ENCODE measurements around the gene ZBED3. TPM values are rescaled to one million over a fixed set of nuclear protein-coding genes. Genes with fewer than 3 reads are reported as not detected.

ZBED3 gene
- total RNA-seq, 1 donor from 2014 or later, result 13.4 TPM

DNA sequence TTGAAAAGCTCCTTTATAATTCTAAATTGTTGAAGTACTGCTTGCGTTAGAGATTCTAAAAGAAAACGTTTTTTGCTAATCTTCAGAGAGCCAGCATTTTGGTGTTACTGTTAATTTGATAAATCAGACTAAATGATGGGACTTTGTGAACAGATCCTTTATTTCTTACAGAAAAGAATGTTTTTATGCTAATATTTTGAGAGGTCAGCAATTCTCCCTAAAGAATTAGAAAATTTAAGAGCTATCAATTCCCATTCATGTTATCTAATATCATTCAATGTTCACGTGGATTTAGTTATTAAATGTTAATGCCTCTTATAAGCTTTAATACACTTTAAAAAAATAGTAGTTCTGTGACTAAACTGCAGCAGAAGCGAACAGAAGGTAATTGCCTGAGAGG, 54.5 kb downstream of the ZBED3 start:
- Histone ChIP-seq H3K4me3 (no peak overlapping the region), H3K9me3 (no peaks in the 10 kb centered on the region), H3K4me1 (peaks cover 12% of the 10 kb centered on the region), H3K27ac (no peak overlapping the region), H3K27me3 (ENCODE audit: low read depth) (no peaks in the 10 kb centered on the region), H3K36me3 (peaks cover 31% of the 10 kb centered on the region)
- ATAC-seq (no peak), DNase-seq (no peak)
- intact Hi-C loops (cut with DNase I), result no loop called here
- TF ChIP-seq, protein P1, sequence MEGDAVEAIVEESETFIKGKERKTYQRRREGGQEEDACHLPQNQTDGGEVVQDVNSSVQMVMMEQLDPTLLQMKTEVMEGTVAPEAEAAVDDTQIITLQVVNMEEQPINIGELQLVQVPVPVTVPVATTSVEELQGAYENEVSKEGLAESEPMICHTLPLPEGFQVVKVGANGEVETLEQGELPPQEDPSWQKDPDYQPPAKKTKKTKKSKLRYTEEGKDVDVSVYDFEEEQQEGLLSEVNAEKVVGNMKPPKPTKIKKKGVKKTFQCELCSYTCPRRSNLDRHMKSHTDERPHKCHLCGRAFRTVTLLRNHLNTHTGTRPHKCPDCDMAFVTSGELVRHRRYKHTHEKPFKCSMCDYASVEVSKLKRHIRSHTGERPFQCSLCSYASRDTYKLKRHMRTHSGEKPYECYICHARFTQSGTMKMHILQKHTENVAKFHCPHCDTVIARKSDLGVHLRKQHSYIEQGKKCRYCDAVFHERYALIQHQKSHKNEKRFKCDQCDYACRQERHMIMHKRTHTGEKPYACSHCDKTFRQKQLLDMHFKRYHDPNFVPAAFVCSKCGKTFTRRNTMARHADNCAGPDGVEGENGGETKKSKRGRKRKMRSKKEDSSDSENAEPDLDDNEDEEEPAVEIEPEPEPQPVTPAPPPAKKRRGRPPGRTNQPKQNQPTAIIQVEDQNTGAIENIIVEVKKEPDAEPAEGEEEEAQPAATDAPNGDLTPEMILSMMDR (IDR thresholded peaks at IDR 0.05), result no peak

DNA sequence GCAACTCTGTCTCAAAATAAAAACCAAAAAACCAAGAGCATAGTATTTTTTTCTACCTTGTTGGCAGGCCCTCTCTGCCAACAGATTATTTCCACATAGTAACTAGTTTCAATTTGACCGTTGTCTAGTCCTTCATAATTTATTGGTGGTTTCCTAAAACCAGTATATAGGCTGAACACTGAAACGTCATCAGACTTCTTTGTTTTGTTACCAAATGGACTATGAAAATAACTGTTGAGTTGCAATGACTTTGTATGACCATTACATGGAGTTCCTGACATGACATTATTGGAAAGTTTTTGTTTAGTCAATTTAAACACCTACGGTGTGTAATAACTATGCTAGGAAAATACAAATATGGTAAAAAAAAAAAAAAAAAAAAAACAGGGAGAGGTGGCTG, 55.2 kb downstream of the ZBED3 start:
- H3K27ac ChIP-seq, result no peak overlapping the region
- peak overlapping the region; percentile 96 for H3K4me3 ChIP-seq
- DNase-seq (no peak), ATAC-seq (no peak)
- peaks cover 24% of the 10 kb centered on the region for H3K36me3 ChIP-seq
- intact Hi-C loops (cut with DNase I), result no loop called here
- H3K4me1 ChIP-seq, result peaks cover 12% of the 10 kb centered on the region
- H3K27me3 ChIP-seq (ENCODE audit: low read depth), result no peaks in the 10 kb centered on the region
- H3K9me3 ChIP-seq, result no peaks in the 10 kb centered on the region
- TF ChIP-seq, protein P1 (IDR thresholded peaks at IDR 0.05), result no peak

DNA sequence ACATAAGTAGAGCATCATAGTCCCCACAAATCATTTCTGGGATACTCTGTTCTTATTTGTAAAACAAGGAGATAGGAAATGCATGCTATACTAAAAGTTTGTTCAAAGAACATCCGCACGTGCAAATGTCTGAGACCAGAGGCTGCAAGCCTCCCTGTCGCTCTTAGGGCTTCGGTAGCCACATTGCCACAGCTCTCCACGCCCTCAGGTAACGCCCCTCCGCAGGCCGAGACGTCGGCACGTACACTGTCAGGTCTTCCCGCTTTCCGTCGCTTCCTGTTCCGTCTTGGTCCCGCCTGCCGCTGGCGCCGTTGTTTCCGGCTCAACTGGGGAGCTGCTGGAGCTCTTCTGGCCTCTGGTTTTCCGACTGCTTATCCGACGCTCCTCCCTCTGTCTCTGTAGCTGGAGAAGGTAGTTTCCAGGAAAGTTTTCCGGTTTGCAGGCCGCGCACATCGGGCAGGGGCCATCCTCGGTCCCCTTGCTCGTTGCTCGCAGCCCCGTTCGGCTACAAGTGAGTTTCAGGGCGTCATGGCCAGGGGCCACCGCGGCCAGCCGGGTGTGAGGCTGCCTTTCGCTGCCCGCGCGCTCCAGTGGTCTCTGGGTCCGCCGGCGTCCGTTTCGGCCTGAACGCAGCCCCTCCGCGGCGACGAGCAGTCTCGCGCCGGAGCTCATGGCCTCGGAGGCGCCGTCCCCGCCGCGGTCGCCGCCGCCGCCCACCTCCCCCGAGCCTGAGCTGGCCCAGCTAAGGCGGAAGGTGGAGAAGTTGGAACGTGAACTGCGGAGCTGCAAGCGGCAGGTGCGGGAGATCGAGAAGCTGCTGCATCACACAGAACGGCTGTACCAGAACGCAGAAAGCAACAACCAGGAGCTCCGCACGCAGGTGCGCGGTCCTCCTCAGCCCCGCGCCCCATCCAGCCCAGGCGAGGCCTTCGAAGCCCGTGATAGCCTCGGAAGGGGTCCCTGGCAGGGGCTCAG, 56.7 kb downstream of the ZBED3 start, which contains the start of gene AGGF1:
Gene AGGF1 (plus strand): TSS at position 308 of the 975 bp plus-strand sequence. CDS start 363 bp downstream, at position 671.
- peak; percentile 99 to 100 for ATAC-seq
- TF ChIP-seq, protein P1 (IDR thresholded peaks at IDR 0.05), result no peak
- H3K36me3 ChIP-seq, result peaks cover 9% of the 10 kb centered on the region
- H3K4me1 ChIP-seq, result peaks cover 12% of the 10 kb centered on the region
- intact Hi-C loops (cut with DNase I), result no loop called here
- peak; percentile 97 for DNase-seq
- peak within 1 kb of the TSS; percentile 96 for H3K4me3 ChIP-seq
- H3K27ac ChIP-seq, result peak within 1 kb of the TSS; percentile 98
- H3K9me3 ChIP-seq, result no peaks in the 10 kb centered on the region
- no peaks in the 10 kb centered on the region for H3K27me3 ChIP-seq (ENCODE audit: low read depth)

DNA sequence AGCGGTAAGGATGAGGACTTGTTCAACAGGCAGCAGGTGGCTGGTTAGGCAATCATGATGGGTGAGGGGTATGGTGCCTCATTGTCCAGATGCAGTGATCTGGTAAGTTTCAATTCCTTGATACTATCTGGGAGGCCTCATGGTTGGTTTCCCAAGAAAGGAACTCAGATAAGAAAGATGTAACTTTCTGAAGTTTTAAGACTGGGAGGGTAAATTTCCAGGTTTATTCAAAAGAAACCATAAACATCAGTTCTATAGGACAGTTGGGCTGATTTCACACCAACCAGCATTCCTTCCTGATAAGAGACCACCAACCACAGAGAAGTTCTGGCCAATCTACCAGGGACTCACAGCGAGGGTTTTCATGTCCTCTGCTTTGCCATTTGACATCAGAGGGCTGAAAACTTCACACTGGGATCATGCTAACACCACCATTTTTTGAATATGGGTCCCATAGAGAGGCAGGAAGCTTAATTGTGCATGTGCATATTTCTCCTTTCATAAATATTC, 57.7 kb downstream of the ZBED3 start:
- TF ChIP-seq, protein P1 (IDR thresholded peaks at IDR 0.05), result no peak
- H3K27ac ChIP-seq, result peak overlapping the region; percentile 98
- H3K9me3 ChIP-seq, result no peaks in the 10 kb centered on the region
- H3K36me3 ChIP-seq, result no peaks in the 10 kb centered on the region
- peaks cover 12% of the 10 kb centered on the region for H3K4me1 ChIP-seq
- no peak for DNase-seq
- H3K4me3 ChIP-seq, result peak overlapping the region; percentile 96
- ATAC-seq, result no peak
- no peaks in the 10 kb centered on the region for H3K27me3 ChIP-seq (ENCODE audit: low read depth)
- intact Hi-C loops (cut with DNase I), result no loop called here

DNA sequence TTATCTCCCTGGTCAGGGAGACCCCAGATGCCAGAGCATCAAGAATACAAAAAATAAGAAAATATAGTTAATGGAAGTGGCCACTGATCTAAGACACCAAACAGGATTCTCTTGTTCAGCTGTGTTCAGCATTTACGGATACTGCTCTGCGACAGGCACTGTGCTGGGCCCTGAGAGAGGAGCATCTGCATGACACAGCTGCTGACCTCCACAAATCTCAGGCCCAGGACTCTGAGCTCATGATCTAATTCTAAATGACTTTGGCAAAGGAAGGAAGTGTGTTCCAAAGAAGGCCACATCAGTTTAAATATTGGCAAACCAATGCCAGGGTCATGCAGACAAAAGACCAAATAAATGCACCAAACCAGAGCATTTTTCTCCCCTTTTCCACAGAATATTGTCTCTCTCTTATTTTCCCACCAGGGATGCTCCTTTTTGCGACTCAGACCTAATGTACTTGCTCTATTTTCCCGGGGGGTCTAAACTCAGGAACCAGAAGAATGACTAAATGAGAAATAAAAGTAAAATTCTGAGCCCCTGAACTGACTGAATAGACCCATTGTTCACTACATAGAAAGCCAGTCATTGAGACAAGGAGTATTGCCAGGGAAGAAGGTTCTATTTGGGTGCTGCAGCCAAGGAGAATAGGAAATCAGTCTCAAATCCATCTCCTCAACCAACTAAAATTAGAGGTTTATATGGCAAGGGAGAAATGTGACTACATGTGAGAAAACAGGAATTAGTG, 58.3 kb downstream of the ZBED3 start:
- H3K36me3 ChIP-seq, result no peaks in the 10 kb centered on the region
- H3K27me3 ChIP-seq (ENCODE audit: low read depth), result no peaks in the 10 kb centered on the region
- H3K27ac ChIP-seq, result no peak overlapping the region
- H3K4me1 ChIP-seq, result peaks cover 12% of the 10 kb centered on the region
- no peaks in the 10 kb centered on the region for H3K9me3 ChIP-seq
- TF ChIP-seq, protein P1 (IDR thresholded peaks at IDR 0.05), result no peak
- ATAC-seq, result no peak
- intact Hi-C loops (cut with DNase I), result no loop called here
- no peak overlapping the region for H3K4me3 ChIP-seq
- DNase-seq, result no peak

Data from lower lobe of right lung (tissue), 2 donors.